GM18909 (cell line): ENCODE data around the gene PSMD3.
A peak's percentile ranks its signal among the peaks of the same experiment; 100 is the strongest.
"Not testable (repeated sequence)": the region's sequence is repeated elsewhere in the genome, so short reads cannot be mapped to it uniquely, and the experiment has no call there.

Experiments used
- ATAC-seq: cut with Tn5 transposase; IDR thresholded peaks from one replicate; pipeline ENCODE4 v1.9.1; 2021; ENCODE audit warnings: mild to moderate bottlenecking; ENCODE audit not compliant: unreplicated experiment, poor library complexity

The PSMD3 gene

GRCh38 chr17:39980351-39981206, at the start of gene PSMD3:
PSMD3 (plus strand) TSS chr17:39980807; CDS start chr17:39980971, 164 bp downstream.
- ATAC-seq: peak; percentile 96

- ATAC-seq: no peak
Observed at GRCh38 chr17:39933912-39934311, 46.7 kb upstream of the PSMD3 start.

- ATAC-seq: no peak
Observed at GRCh38 chr17:39934324-39934723, 46.3 kb upstream of the PSMD3 start.

GRCh38 chr17:39935909-39936308, 44.7 kb upstream of the PSMD3 start:
- ATAC-seq: no peak

GRCh38 chr17:39937447-39937846, 43.2 kb upstream of the PSMD3 start:
- no peak for ATAC-seq

GRCh38 chr17:39938140-39938869, 42.3 kb upstream of the PSMD3 start:
- no peak for ATAC-seq

- no peak for ATAC-seq
Observed at GRCh38 chr17:39939106-39939505, 41.5 kb upstream of the PSMD3 start.

- ATAC-seq: no peak
Observed at GRCh38 chr17:39939588-39940419, 40.8 kb upstream of the PSMD3 start.

- no peak for ATAC-seq
Observed at GRCh38 chr17:39943702-39944392, 36.8 kb upstream of the PSMD3 start.

GRCh38 chr17:39944393-39944711, 36.3 kb upstream of the PSMD3 start:
- no peak for ATAC-seq

- no peak for ATAC-seq
Observed at GRCh38 chr17:39946551-39947330, 33.9 kb upstream of the PSMD3 start.

GRCh38 chr17:39948489-39948828, 32.1 kb upstream of the PSMD3 start:
- not testable (repeated sequence) for ATAC-seq

- ATAC-seq: no peak
Observed at GRCh38 chr17:39949028-39949427, 31.6 kb upstream of the PSMD3 start.

GRCh38 chr17:39950871-39951348, 29.7 kb upstream of the PSMD3 start:
- ATAC-seq: no peak

GRCh38 chr17:39951924-39952679, 28.5 kb upstream of the PSMD3 start:
- no peak for ATAC-seq

GRCh38 chr17:39952680-39953470, 27.7 kb upstream of the PSMD3 start:
- peak; percentile 81 for ATAC-seq

GRCh38 chr17:39953471-39953888, 27.1 kb upstream of the PSMD3 start:
- ATAC-seq: no peak

- no peak for ATAC-seq
Observed at GRCh38 chr17:39954876-39955275, 25.7 kb upstream of the PSMD3 start.
